Lower leg skin (tissue), 3 donors: ENCODE data around the gene LDLRAD2.

Source experiments
- CTCF ChIP-seq, 3 donors: fragments of 450-650 bp; IDR thresholded peaks; one replicate each; pipeline ENCODE4 v1.5.1; 2016; ENCODE audit warnings: antibody characterized with exemption in 3 of 3, mild to moderate bottlenecking in 3 of 3, moderate library complexity in 2 of 3
- POLR2A ChIP-seq, 2 donors: fragments of 450-650 bp; IDR thresholded peaks; one replicate each; pipeline ENCODE4 v1.6.1; 2016 to 2017; ENCODE audit warnings: antibody characterized with exemption in 2 of 2, mild to moderate bottlenecking in 1 of 2, moderate library complexity in 1 of 2

- TF ChIP-seq CTCF (IDR thresholded peaks at IDR 0.05) (no peak), POLR2A (IDR thresholded peaks at IDR 0.05) (no peak)
Measured at GRCh38 chr1:21868941-21869454, 56.9 kb downstream of the LDLRAD2 start.
